ENCODE data around the gene WDFY4. TPM values are rescaled to one million over a fixed set of nuclear protein-coding genes. Genes with fewer than 3 reads are reported as not detected.

WDFY4 gene
- total and polyA plus RNA-seq, 8 donors, result 0.15 to 8.0 (median 2.7) TPM

GRCh38 chr10:48951707-48952106 lies 267.0 kb downstream of the WDFY4 start:
- no peaks in the 10 kb centered on the region for H3K36me3 ChIP-seq
- 79 to 88% (median 82%) methylated on average over 7 of the region's 7 CpGs for WGBS, 5 donors
- H3K4me1 ChIP-seq, result no peaks in the 10 kb centered on the region
- no peak for DNase-seq
- H3K9me3 ChIP-seq, result no peaks in the 10 kb centered on the region
- TF ChIP-seq EP300 (IDR thresholded peaks at IDR 0.05), result no peak
- no peak for TF ChIP-seq CTCF (IDR thresholded peaks at IDR 0.05)
- no peak for TF ChIP-seq POLR2A (IDR thresholded peaks at IDR 0.05)
- TF ChIP-seq POLR2AphosphoS5 (IDR thresholded peaks at IDR 0.05), result no peak
- no peak overlapping the region for H3K4me3 ChIP-seq
- peaks cover 0 to 3% (median 0%) of the 10 kb centered on the region in 3 donors for H3K27me3 ChIP-seq
- intact Hi-C loops (cut with DNase I; ENCODE audit: low total_unique reads), result no loop called here
- no peak overlapping the region for H3K27ac ChIP-seq

GRCh38 chr10:48957361-48958151 lies 272.9 kb downstream of the WDFY4 start:
- H3K36me3 ChIP-seq, result peaks cover 0 to 5% (median 0%) of the 10 kb centered on the region in 4 donors
- peaks cover 0 to 5% (median 0%) of the 10 kb centered on the region in 3 donors for H3K27me3 ChIP-seq
- H3K4me1 ChIP-seq, result no peaks in the 10 kb centered on the region
- intact Hi-C loops (cut with DNase I; ENCODE audit: low total_unique reads), result no loop called here
- no peak overlapping the region for H3K27ac ChIP-seq
- no peak for TF ChIP-seq POLR2A (IDR thresholded peaks at IDR 0.05)
- TF ChIP-seq POLR2AphosphoS5 (IDR thresholded peaks at IDR 0.05), result no peak
- TF ChIP-seq EP300 (IDR thresholded peaks at IDR 0.05), result no peak
- no peak for TF ChIP-seq CTCF (IDR thresholded peaks at IDR 0.05)
- WGBS, 5 donors, result 86 to 94% (median 92%) methylated on average over 9 to 16 of the region's 16 CpGs
- no peak overlapping the region for H3K4me3 ChIP-seq
- H3K9me3 ChIP-seq, result no peaks in the 10 kb centered on the region
- no peak for DNase-seq

GRCh38 chr10:48958598-48959190 lies 274.0 kb downstream of the WDFY4 start:
- TF ChIP-seq POLR2AphosphoS5 (IDR thresholded peaks at IDR 0.05) (no peak), POLR2A (IDR thresholded peaks at IDR 0.05) (no peak), EP300 (IDR thresholded peaks at IDR 0.05) (no peak), CTCF (IDR thresholded peaks at IDR 0.05) (no peak)
- 61 to 93% (median 82%) methylated on average over 1 of the region's 1 CpG for WGBS, 5 donors
- Histone ChIP-seq H3K27me3 (peaks cover 0 to 5% (median 0%) of the 10 kb centered on the region in 3 donors), H3K36me3 (peaks cover 0 to 5% (median 0%) of the 10 kb centered on the region in 4 donors), H3K27ac (no peak overlapping the region), H3K4me3 (no peak overlapping the region), H3K4me1 (no peaks in the 10 kb centered on the region), H3K9me3 (no peaks in the 10 kb centered on the region)
- intact Hi-C loops (cut with DNase I; ENCODE audit: low total_unique reads), result no loop called here
- DNase-seq, result no peak

- no peak for DNase-seq
- no peaks in the 10 kb centered on the region for H3K4me1 ChIP-seq
- 60 to 100% (median 86%) methylated on average over 1 of the region's 1 CpG for WGBS, 5 donors
- peaks cover 0 to 6% (median 0%) of the 10 kb centered on the region in 3 donors for H3K27me3 ChIP-seq
- intact Hi-C loops (cut with DNase I; ENCODE audit: low total_unique reads), result no loop called here
- H3K27ac ChIP-seq, result no peak overlapping the region
- no peak for TF ChIP-seq CTCF (IDR thresholded peaks at IDR 0.05)
- no peak for TF ChIP-seq EP300 (IDR thresholded peaks at IDR 0.05)
- no peak for TF ChIP-seq POLR2AphosphoS5 (IDR thresholded peaks at IDR 0.05)
- TF ChIP-seq POLR2A (IDR thresholded peaks at IDR 0.05), result no peak
- H3K4me3 ChIP-seq, result no peak overlapping the region
- H3K9me3 ChIP-seq, result no peaks in the 10 kb centered on the region
- H3K36me3 ChIP-seq, result peaks cover 0 to 5% (median 0%) of the 10 kb centered on the region in 4 donors
Observed at GRCh38 chr10:48964038-48964437, 279.4 kb downstream of the WDFY4 start.
